ENCODE results near the gene MAP2K6.

MAP2K6 gene

DNA sequence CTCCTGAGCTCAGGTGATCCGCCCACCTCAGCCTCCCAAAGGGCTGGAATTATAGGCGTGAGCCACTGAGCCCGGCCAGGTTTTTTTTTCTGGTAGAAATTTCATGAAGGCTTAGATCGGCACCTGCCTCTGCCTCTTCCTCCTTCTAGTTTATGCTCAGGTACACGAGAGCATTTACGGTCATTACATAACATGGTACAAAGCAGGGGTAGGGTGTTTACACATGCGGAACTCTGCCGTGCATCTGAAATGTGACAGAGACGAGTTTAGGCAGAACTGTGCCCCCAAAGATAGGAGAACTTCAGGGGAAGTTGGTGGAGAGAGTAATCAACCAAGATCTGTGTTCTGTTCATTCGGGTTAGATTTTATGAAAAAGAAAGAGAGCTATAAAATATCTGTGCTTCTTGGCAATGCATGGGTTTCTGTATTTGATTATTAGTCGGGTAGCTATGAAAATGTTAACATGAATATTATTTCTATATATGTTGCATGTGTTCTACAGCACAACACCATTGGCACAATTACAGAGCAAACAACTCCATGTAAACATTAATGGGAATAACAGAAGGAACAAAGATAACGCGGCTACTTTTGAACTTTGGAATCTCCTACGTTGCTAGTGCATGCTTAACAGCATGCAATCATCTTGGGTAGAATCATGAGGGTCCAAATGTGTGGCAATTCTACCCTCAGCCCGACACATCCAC lies 23.5 kb upstream of the MAP2K6 start:
- no peaks in the 10 kb centered on the region for H3K27me3 ChIP-seq (replicated peaks; ENCODE audit: control insufficient read depth, insufficient read depth, low read length)
- DNase-seq (ENCODE audit: extremely low read depth, insufficient read length) = no peak
- no peak overlapping the region for H3K4me3 ChIP-seq (replicated peaks; ENCODE audit: low read depth, low read length)
- no peaks in the 10 kb centered on the region for H3K36me3 ChIP-seq (ENCODE audit: control insufficient read depth, insufficient read depth, low read length)
- TF ChIP-seq, protein P1, sequence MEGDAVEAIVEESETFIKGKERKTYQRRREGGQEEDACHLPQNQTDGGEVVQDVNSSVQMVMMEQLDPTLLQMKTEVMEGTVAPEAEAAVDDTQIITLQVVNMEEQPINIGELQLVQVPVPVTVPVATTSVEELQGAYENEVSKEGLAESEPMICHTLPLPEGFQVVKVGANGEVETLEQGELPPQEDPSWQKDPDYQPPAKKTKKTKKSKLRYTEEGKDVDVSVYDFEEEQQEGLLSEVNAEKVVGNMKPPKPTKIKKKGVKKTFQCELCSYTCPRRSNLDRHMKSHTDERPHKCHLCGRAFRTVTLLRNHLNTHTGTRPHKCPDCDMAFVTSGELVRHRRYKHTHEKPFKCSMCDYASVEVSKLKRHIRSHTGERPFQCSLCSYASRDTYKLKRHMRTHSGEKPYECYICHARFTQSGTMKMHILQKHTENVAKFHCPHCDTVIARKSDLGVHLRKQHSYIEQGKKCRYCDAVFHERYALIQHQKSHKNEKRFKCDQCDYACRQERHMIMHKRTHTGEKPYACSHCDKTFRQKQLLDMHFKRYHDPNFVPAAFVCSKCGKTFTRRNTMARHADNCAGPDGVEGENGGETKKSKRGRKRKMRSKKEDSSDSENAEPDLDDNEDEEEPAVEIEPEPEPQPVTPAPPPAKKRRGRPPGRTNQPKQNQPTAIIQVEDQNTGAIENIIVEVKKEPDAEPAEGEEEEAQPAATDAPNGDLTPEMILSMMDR (IDR thresholded peaks at IDR 0.05; ENCODE audit: insufficient read depth, low read length, poor library complexity, severe bottlenecking) = no peak

DNA sequence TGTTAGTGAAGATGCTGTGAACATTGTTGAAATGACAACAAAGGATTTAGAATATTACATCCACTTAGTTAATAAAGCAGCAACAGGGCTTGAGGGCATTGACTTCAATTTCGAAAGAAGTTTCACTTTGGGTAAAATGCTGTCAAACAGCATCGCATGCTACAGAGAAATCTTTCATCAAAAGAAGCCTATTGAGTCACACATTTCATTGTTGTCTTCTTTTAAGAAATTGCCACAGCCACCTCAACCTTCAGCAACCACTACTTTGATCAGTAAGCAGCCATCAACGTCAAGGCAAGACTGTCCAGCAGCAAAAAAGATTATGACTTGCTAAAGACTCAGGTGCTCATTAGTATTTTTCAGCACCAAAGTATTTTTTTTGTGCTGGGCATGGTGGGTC lies 13.2 kb upstream of the MAP2K6 start:
- no peak for DNase-seq (ENCODE audit: extremely low read depth, insufficient read length)
- H3K36me3 ChIP-seq (ENCODE audit: control insufficient read depth, insufficient read depth, low read length) = no peaks in the 10 kb centered on the region
- H3K27me3 ChIP-seq (replicated peaks; ENCODE audit: control insufficient read depth, insufficient read depth, low read length) = no peaks in the 10 kb centered on the region
- no peak overlapping the region for H3K4me3 ChIP-seq (replicated peaks; ENCODE audit: low read depth, low read length)
- TF ChIP-seq, protein P1 (IDR thresholded peaks at IDR 0.05; ENCODE audit: insufficient read depth, low read length, poor library complexity, severe bottlenecking) = no peak

DNA sequence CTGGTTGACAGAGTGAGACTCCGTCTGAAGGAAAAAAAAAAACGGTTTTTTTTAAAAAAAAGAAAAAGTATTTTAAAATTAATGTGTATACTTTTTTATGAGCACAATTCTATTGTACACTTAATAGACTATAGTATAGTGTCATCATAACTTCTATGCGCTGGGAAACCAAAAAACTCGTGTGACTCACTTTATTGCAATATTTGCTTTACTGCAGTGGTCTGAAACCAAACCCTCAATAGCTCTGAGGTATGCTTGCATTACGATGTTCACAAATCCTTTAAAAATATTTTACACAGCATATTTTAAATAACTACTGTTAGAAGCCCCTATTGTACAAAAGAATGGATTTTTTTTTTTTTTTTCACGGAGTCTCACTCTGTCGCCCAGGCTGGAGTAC lies 12.4 kb upstream of the MAP2K6 start:
- no peaks in the 10 kb centered on the region for H3K27me3 ChIP-seq (replicated peaks; ENCODE audit: control insufficient read depth, insufficient read depth, low read length)
- TF ChIP-seq, protein P1 (IDR thresholded peaks at IDR 0.05; ENCODE audit: insufficient read depth, low read length, poor library complexity, severe bottlenecking) = no peak

GRCh38 chr17:69404399-69404798 lies 10.1 kb upstream of the MAP2K6 start:
- TF ChIP-seq, protein P1 (IDR thresholded peaks at IDR 0.05; ENCODE audit: insufficient read depth, low read length, poor library complexity, severe bottlenecking) = no peak
- no peaks in the 10 kb centered on the region for H3K27me3 ChIP-seq (replicated peaks; ENCODE audit: control insufficient read depth, insufficient read depth, low read length)
- no peak for DNase-seq (ENCODE audit: extremely low read depth, insufficient read length)
- H3K36me3 ChIP-seq (ENCODE audit: control insufficient read depth, insufficient read depth, low read length) = no peaks in the 10 kb centered on the region
- H3K4me3 ChIP-seq (replicated peaks; ENCODE audit: low read depth, low read length) = no peak overlapping the region

More for the DNA sequence above, 12.4 kb upstream of the MAP2K6 start:
- no peak for DNase-seq (ENCODE audit: extremely low read depth, insufficient read length)
- H3K36me3 ChIP-seq (ENCODE audit: control insufficient read depth, insufficient read depth, low read length) = no peaks in the 10 kb centered on the region
- no peak overlapping the region for H3K4me3 ChIP-seq (replicated peaks; ENCODE audit: low read depth, low read length)

DNA sequence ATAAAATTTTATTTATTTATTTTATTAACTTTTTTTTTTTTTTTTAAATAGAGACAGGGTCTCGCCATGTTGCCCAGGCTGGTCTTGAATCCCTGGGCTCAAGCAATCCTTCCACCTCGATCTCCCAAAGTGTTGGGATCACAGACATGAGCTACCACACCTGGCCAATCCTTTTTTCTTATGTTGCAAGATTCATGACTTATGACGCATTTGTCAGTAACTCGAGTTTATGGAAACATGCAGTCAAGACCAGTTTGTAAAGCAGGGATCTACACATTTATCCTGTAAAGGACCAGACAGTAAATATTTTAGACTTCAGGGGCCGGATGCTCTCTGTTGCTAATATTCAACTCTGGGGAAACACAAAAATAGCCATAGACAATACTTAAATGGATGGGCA lies 9.4 kb upstream of the MAP2K6 start:
- no peaks in the 10 kb centered on the region for H3K27me3 ChIP-seq (replicated peaks; ENCODE audit: control insufficient read depth, insufficient read depth, low read length)
- H3K4me3 ChIP-seq (replicated peaks; ENCODE audit: low read depth, low read length) = no peak overlapping the region
- TF ChIP-seq, protein P1 (IDR thresholded peaks at IDR 0.05; ENCODE audit: insufficient read depth, low read length, poor library complexity, severe bottlenecking) = no peak
- DNase-seq (ENCODE audit: extremely low read depth, insufficient read length) = no peak
- H3K36me3 ChIP-seq (ENCODE audit: control insufficient read depth, insufficient read depth, low read length) = no peaks in the 10 kb centered on the region

GRCh38 chr17:69406941-69407340 lies 7.6 kb upstream of the MAP2K6 start:
- Histone ChIP-seq H3K36me3 (ENCODE audit: control insufficient read depth, insufficient read depth, low read length) (no peaks in the 10 kb centered on the region), H3K4me3 (replicated peaks; ENCODE audit: low read depth, low read length) (no peak overlapping the region), H3K27me3 (replicated peaks; ENCODE audit: control insufficient read depth, insufficient read depth, low read length) (no peaks in the 10 kb centered on the region)
- TF ChIP-seq, protein P1 (IDR thresholded peaks at IDR 0.05; ENCODE audit: insufficient read depth, low read length, poor library complexity, severe bottlenecking) = no peak
- no peak for DNase-seq (ENCODE audit: extremely low read depth, insufficient read length)

Data from GM06990 (cell line).